ENCODE results near the gene SLC26A1. TPM values are rescaled to one million over a fixed set of nuclear protein-coding genes. Genes with fewer than 3 reads are reported as not detected.

The SLC26A1 gene
- total RNA-seq, 1 experiment from 2014 or later: 0.85 TPM

DNA sequence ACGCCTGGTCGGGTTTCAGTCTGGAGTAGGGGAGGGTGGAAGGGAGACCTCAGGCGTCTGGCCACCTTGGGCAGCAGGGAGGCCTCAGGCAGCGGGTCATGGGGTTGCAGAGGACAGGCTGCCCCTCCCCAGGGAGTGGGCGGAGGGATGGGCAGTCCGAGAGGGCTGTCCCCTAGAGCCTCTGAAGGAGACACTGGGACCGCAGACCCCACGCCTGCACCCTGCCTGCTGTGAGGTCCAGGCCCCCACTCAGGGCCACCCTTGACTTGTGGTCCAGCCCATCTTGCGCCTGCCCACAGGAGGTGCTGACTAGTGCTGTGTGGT, 34.7 kb upstream of the SLC26A1 start (continued):
- TF ChIP-seq, protein P1, sequence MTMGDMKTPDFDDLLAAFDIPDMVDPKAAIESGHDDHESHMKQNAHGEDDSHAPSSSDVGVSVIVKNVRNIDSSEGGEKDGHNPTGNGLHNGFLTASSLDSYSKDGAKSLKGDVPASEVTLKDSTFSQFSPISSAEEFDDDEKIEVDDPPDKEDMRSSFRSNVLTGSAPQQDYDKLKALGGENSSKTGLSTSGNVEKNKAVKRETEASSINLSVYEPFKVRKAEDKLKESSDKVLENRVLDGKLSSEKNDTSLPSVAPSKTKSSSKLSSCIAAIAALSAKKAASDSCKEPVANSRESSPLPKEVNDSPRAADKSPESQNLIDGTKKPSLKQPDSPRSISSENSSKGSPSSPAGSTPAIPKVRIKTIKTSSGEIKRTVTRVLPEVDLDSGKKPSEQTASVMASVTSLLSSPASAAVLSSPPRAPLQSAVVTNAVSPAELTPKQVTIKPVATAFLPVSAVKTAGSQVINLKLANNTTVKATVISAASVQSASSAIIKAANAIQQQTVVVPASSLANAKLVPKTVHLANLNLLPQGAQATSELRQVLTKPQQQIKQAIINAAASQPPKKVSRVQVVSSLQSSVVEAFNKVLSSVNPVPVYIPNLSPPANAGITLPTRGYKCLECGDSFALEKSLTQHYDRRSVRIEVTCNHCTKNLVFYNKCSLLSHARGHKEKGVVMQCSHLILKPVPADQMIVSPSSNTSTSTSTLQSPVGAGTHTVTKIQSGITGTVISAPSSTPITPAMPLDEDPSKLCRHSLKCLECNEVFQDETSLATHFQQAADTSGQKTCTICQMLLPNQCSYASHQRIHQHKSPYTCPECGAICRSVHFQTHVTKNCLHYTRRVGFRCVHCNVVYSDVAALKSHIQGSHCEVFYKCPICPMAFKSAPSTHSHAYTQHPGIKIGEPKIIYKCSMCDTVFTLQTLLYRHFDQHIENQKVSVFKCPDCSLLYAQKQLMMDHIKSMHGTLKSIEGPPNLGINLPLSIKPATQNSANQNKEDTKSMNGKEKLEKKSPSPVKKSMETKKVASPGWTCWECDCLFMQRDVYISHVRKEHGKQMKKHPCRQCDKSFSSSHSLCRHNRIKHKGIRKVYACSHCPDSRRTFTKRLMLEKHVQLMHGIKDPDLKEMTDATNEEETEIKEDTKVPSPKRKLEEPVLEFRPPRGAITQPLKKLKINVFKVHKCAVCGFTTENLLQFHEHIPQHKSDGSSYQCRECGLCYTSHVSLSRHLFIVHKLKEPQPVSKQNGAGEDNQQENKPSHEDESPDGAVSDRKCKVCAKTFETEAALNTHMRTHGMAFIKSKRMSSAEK (CRISPR knock-in tag; IDR thresholded peaks at IDR 0.05; ENCODE audit: borderline replicate concordance): no peak
- TF ChIP-seq GABPB1 (CRISPR knock-in tag; IDR thresholded peaks at IDR 0.05) (no peak), NR2C2 (CRISPR knock-in tag; IDR thresholded peaks at IDR 0.05) (no peak), NR1H2 (CRISPR knock-in tag; IDR thresholded peaks at IDR 0.05) (no peak)

DNA sequence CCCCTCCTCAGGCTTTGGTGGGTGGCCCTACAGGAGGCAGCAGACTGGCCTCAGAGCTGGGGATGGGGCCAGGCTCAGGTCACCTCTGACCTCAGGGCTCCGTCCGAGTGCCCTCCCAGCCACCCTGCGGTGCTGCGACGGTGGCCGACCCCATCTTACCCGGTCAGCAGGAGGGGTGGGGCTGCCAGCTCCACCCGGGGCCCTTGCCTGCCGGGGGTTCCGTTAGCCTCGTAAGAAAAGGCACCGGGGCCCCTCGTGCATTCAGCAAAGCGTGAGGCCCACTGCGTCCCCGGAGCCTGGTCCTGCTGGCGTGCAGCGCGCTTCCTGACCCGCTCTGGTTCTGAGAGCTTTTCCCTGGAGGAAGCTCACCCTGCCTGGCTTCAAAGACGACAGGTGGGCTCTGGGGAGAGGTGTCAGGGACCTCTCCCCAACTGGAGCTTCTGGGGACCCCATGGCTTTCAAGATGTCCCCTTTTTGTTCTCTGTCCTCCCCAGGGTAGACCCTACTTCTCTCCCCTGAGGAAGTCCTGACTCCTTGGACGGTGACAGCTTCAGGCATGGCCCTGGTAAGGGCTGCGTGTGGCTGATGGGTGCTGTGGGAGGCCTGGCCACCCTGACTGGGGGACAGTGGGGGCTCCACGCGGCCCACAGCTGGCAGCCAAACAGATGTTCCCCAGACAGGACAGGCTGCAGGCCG, 34.2 kb upstream of the SLC26A1 start:
- Mint-ChIP-seq H3K4me3 (no peak overlapping the region), H3K9me3 (no peaks in the 10 kb centered on the region), H3K27me3 (ENCODE audit: low read depth) (no peaks in the 10 kb centered on the region), H3K36me3 (peaks cover 12% of the 10 kb centered on the region), H3K4me1 (no peaks in the 10 kb centered on the region; the same call in 1 of the 2 replicates), H3K27ac (no peak overlapping the region)
- ATAC-seq (no peak), DNase-seq (ENCODE audit: low spot score) (no peak)
- CTCF ChIA-PET: interaction anchor here (1.3 kb wide), 1 partner anchor 23 kb away, joined by 3 read pairs; no protein-coding TSS in a partner anchor
- POLR2A ChIA-PET: interaction anchor here (0.6 kb wide), 1 partner anchor 588 kb away, joined by 3 read pairs; no protein-coding TSS in a partner anchor
- TF ChIP-seq ZNF396 (CRISPR knock-in tag; IDR thresholded peaks at IDR 0.05; ENCODE audit: borderline replicate concordance): no peak
- TF ChIP-seq CREM (CRISPR knock-in tag; IDR thresholded peaks at IDR 0.05): no peak
- TF ChIP-seq GTF2I (CRISPR knock-in tag; conservative IDR thresholded peaks at IDR 0.05): no peak

DNA sequence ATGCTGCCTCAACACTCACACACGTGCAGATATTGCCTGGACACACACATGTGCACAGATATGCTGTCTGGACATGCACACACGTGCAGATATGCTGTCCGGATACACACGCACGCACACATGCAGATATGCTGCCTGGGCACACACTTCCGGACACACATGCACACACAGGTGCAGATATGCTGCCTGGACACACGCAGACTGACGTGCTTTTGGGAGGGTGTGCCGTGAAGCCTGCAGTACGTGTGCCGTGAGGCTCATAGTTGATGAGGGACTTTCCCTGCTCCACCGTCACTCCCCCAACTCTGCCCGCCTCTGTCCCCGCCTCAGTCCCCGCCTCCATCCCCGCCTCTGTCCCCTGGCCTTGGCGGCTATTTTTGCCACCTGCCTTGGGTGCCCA, 32.9 kb upstream of the SLC26A1 start:
- CTCF ChIA-PET: no interaction called here
- TF ChIP-seq, protein P2, sequence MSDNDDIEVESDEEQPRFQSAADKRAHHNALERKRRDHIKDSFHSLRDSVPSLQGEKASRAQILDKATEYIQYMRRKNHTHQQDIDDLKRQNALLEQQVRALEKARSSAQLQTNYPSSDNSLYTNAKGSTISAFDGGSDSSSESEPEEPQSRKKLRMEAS (CRISPR knock-in tag; IDR thresholded peaks at IDR 0.05): no peak
- TF ChIP-seq, protein P3, sequence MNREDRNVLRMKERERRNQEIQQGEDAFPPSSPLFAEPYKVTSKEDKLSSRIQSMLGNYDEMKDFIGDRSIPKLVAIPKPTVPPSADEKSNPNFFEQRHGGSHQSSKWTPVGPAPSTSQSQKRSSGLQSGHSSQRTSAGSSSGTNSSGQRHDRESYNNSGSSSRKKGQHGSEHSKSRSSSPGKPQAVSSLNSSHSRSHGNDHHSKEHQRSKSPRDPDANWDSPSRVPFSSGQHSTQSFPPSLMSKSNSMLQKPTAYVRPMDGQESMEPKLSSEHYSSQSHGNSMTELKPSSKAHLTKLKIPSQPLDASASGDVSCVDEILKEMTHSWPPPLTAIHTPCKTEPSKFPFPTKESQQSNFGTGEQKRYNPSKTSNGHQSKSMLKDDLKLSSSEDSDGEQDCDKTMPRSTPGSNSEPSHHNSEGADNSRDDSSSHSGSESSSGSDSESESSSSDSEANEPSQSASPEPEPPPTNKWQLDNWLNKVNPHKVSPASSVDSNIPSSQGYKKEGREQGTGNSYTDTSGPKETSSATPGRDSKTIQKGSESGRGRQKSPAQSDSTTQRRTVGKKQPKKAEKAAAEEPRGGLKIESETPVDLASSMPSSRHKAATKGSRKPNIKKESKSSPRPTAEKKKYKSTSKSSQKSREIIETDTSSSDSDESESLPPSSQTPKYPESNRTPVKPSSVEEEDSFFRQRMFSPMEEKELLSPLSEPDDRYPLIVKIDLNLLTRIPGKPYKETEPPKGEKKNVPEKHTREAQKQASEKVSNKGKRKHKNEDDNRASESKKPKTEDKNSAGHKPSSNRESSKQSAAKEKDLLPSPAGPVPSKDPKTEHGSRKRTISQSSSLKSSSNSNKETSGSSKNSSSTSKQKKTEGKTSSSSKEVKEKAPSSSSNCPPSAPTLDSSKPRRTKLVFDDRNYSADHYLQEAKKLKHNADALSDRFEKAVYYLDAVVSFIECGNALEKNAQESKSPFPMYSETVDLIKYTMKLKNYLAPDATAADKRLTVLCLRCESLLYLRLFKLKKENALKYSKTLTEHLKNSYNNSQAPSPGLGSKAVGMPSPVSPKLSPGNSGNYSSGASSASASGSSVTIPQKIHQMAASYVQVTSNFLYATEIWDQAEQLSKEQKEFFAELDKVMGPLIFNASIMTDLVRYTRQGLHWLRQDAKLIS (CRISPR knock-in tag; IDR thresholded peaks at IDR 0.05; ENCODE audit: borderline replicate concordance): no peak
- TF ChIP-seq JUN (CRISPR knock-in tag; IDR thresholded peaks at IDR 0.05): no peak
- TF ChIP-seq ZNF138 (CRISPR knock-in tag; conservative IDR thresholded peaks at IDR 0.05): no peak
- TF ChIP-seq, protein P4, sequence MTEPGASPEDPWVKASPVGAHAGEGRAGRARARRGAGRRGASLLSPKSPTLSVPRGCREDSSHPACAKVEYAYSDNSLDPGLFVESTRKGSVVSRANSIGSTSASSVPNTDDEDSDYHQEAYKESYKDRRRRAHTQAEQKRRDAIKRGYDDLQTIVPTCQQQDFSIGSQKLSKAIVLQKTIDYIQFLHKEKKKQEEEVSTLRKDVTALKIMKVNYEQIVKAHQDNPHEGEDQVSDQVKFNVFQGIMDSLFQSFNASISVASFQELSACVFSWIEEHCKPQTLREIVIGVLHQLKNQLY (CRISPR knock-in tag; IDR thresholded peaks at IDR 0.05): no peak
- no peak for TF ChIP-seq NR1H2 (CRISPR knock-in tag; IDR thresholded peaks at IDR 0.05)
- TF ChIP-seq ZNF423 (CRISPR knock-in tag; IDR thresholded peaks at IDR 0.05): no peak
- TF ChIP-seq TEAD4 (CRISPR knock-in tag; IDR thresholded peaks at IDR 0.05): no peak
- TF ChIP-seq, protein P5, sequence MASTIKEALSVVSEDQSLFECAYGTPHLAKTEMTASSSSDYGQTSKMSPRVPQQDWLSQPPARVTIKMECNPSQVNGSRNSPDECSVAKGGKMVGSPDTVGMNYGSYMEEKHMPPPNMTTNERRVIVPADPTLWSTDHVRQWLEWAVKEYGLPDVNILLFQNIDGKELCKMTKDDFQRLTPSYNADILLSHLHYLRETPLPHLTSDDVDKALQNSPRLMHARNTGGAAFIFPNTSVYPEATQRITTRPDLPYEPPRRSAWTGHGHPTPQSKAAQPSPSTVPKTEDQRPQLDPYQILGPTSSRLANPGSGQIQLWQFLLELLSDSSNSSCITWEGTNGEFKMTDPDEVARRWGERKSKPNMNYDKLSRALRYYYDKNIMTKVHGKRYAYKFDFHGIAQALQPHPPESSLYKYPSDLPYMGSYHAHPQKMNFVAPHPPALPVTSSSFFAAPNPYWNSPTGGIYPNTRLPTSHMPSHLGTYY (CRISPR knock-in tag; IDR thresholded peaks at IDR 0.05): no peak
- no peak for TF ChIP-seq ESRRA (CRISPR knock-in tag; IDR thresholded peaks at IDR 0.05; ENCODE audit: borderline replicate concordance)
- no peak for TF ChIP-seq RELA (CRISPR knock-in tag; IDR thresholded peaks at IDR 0.05; ENCODE audit: borderline replicate concordance)
- TF ChIP-seq ZBTB21 (CRISPR knock-in tag; IDR thresholded peaks at IDR 0.05; ENCODE audit: borderline replicate concordance): no peak
- TF ChIP-seq, protein P6, sequence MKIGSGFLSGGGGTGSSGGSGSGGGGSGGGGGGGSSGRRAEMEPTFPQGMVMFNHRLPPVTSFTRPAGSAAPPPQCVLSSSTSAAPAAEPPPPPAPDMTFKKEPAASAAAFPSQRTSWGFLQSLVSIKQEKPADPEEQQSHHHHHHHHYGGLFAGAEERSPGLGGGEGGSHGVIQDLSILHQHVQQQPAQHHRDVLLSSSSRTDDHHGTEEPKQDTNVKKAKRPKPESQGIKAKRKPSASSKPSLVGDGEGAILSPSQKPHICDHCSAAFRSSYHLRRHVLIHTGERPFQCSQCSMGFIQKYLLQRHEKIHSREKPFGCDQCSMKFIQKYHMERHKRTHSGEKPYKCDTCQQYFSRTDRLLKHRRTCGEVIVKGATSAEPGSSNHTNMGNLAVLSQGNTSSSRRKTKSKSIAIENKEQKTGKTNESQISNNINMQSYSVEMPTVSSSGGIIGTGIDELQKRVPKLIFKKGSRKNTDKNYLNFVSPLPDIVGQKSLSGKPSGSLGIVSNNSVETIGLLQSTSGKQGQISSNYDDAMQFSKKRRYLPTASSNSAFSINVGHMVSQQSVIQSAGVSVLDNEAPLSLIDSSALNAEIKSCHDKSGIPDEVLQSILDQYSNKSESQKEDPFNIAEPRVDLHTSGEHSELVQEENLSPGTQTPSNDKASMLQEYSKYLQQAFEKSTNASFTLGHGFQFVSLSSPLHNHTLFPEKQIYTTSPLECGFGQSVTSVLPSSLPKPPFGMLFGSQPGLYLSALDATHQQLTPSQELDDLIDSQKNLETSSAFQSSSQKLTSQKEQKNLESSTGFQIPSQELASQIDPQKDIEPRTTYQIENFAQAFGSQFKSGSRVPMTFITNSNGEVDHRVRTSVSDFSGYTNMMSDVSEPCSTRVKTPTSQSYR (CRISPR knock-in tag; IDR thresholded peaks at IDR 0.05): no peak

More for the DNA sequence above, 32.9 kb upstream of the SLC26A1 start:
- peak; percentile 53 for DNase-seq (ENCODE audit: low spot score)
- no peaks in the 10 kb centered on the region for H3K27me3 Mint-ChIP-seq (ENCODE audit: low read depth)
- no peaks in the 10 kb centered on the region; the same call in 1 of the 2 replicates for H3K4me1 Mint-ChIP-seq
- H3K36me3 Mint-ChIP-seq: peaks cover 12% of the 10 kb centered on the region
- no peak overlapping the region; the same call in 1 of the 2 replicates for H3K27ac Mint-ChIP-seq
- POLR2A ChIA-PET: no interaction called here
- H3K9me3 Mint-ChIP-seq: no peaks in the 10 kb centered on the region
- no peak overlapping the region for H3K4me3 Mint-ChIP-seq
- peak; percentile 41 for ATAC-seq
